ENCODE measurements around the gene KDM4C.

The KDM4C gene

GRCh38 chr9:7033076-7034045 lies 275.6 kb downstream of the KDM4C start:
- DNase-seq (ENCODE audit: low read depth, low spot score) = no peak

- no peak for DNase-seq (ENCODE audit: low read depth, low spot score)
Observed at GRCh38 chr9:7037176-7037575, 279.4 kb downstream of the KDM4C start.

GRCh38 chr9:7042124-7042523 lies 284.4 kb downstream of the KDM4C start:
- DNase-seq (ENCODE audit: low read depth, low spot score) = no peak

- DNase-seq (ENCODE audit: low read depth, low spot score) = no peak
Observed at GRCh38 chr9:7045361-7045760, 287.6 kb downstream of the KDM4C start.

GRCh38 chr9:7051711-7052110 lies 293.9 kb downstream of the KDM4C start:
- DNase-seq (ENCODE audit: low read depth, low spot score) = no peak

- no peak for DNase-seq (ENCODE audit: low read depth, low spot score)
Observed at GRCh38 chr9:7053903-7054302, 296.1 kb downstream of the KDM4C start.

- no peak for DNase-seq (ENCODE audit: low read depth, low spot score)
Observed at GRCh38 chr9:7055171-7055903, 297.6 kb downstream of the KDM4C start.

GRCh38 chr9:7056254-7056653 lies 298.5 kb downstream of the KDM4C start:
- no peak for DNase-seq (ENCODE audit: low read depth, low spot score)

- DNase-seq (ENCODE audit: low read depth, low spot score) = no peak
Observed at GRCh38 chr9:7058473-7058872, 300.7 kb downstream of the KDM4C start.

- no peak for DNase-seq (ENCODE audit: low read depth, low spot score)
Observed at GRCh38 chr9:7067169-7067568, 309.4 kb downstream of the KDM4C start.

- DNase-seq (ENCODE audit: low read depth, low spot score) = no peak
Observed at GRCh38 chr9:7071916-7072315, 314.1 kb downstream of the KDM4C start.

GRCh38 chr9:7073706-7074105 lies 315.9 kb downstream of the KDM4C start:
- no peak for DNase-seq (ENCODE audit: low read depth, low spot score)

GRCh38 chr9:7075154-7075553 lies 317.4 kb downstream of the KDM4C start:
- no peak for DNase-seq (ENCODE audit: low read depth, low spot score)

- DNase-seq (ENCODE audit: low read depth, low spot score) = no peak
Observed at GRCh38 chr9:7079051-7079450, 321.3 kb downstream of the KDM4C start.

- no peak for DNase-seq (ENCODE audit: low read depth, low spot score)
Observed at GRCh38 chr9:7081065-7081600, 323.4 kb downstream of the KDM4C start.

- no peak for DNase-seq (ENCODE audit: low read depth, low spot score)
Observed at GRCh38 chr9:7083192-7083591, 325.4 kb downstream of the KDM4C start.

GRCh38 chr9:7085357-7085756 lies 327.6 kb downstream of the KDM4C start:
- no peak for DNase-seq (ENCODE audit: low read depth, low spot score)

- DNase-seq (ENCODE audit: low read depth, low spot score) = no peak
Observed at GRCh38 chr9:7086389-7086788, 328.6 kb downstream of the KDM4C start.

GRCh38 chr9:7088611-7089010 lies 330.8 kb downstream of the KDM4C start:
- no peak for DNase-seq (ENCODE audit: low read depth, low spot score)

- no peak for DNase-seq (ENCODE audit: low read depth, low spot score)
Observed at GRCh38 chr9:7089406-7090193, 331.8 kb downstream of the KDM4C start.

GRCh38 chr9:7093040-7093439 lies 335.3 kb downstream of the KDM4C start:
- DNase-seq (ENCODE audit: low read depth, low spot score) = no peak

GRCh38 chr9:7094052-7094451 lies 336.3 kb downstream of the KDM4C start:
- no peak for DNase-seq (ENCODE audit: low read depth, low spot score)
